GM12891 (cell line): ENCODE results near the gene BTBD9.

Source experiments
- POLR2A ChIP-seq: IDR thresholded peaks from 2 replicates; pipeline ENCODE4 v1.6.1; 2011; ENCODE audit warnings: low read depth, low read length, control low read depth
- POLR2AphosphoS5 ChIP-seq: IDR thresholded peaks from 2 replicates; pipeline ENCODE4 v1.6.1; 2011; ENCODE audit warnings: low read depth, low read length, control low read depth
- TAF1 ChIP-seq: IDR thresholded peaks from 2 replicates; pipeline ENCODE4 v1.6.1; 2011; ENCODE audit warnings: low read depth, low read length, control low read depth

- TF ChIP-seq TAF1: no peak
- no peak for TF ChIP-seq POLR2A
- TF ChIP-seq POLR2AphosphoS5: no peak
Measured at GRCh38 chr6:38182426-38182825, 457.3 kb downstream of the BTBD9 start.
